ENCODE measurements around the gene GLIS2.

The GLIS2 gene

GRCh38 chr16:4378999-4379690 is 63.3 kb downstream of the GLIS2 start:
- TF ChIP-seq EZH2phosphoT487 (IDR thresholded peaks at IDR 0.05; ENCODE audit: low read depth): no peak
- TF ChIP-seq, protein P1, sequence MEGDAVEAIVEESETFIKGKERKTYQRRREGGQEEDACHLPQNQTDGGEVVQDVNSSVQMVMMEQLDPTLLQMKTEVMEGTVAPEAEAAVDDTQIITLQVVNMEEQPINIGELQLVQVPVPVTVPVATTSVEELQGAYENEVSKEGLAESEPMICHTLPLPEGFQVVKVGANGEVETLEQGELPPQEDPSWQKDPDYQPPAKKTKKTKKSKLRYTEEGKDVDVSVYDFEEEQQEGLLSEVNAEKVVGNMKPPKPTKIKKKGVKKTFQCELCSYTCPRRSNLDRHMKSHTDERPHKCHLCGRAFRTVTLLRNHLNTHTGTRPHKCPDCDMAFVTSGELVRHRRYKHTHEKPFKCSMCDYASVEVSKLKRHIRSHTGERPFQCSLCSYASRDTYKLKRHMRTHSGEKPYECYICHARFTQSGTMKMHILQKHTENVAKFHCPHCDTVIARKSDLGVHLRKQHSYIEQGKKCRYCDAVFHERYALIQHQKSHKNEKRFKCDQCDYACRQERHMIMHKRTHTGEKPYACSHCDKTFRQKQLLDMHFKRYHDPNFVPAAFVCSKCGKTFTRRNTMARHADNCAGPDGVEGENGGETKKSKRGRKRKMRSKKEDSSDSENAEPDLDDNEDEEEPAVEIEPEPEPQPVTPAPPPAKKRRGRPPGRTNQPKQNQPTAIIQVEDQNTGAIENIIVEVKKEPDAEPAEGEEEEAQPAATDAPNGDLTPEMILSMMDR (IDR thresholded peaks at IDR 0.05; ENCODE audit: low read depth, low read length): no peak
- Histone ChIP-seq H3K27me3 (ENCODE audit: low read depth, low read length) (no peaks in the 10 kb centered on the region), H3K36me3 (replicated peaks; ENCODE audit: low read depth, low read length) (no peaks in the 10 kb centered on the region), H2AFZ (ENCODE audit: low read depth, low read length) (no peak overlapping the region), H3K4me3 (ENCODE audit: low read length) (no peak overlapping the region), H3K4me2 (ENCODE audit: low read length) (no peak overlapping the region), H4K20me1 (ENCODE audit: insufficient read depth, low read length) (no peaks in the 10 kb centered on the region), H3K9me3 (ENCODE audit: insufficient read depth, low read length) (no peaks in the 10 kb centered on the region), H3K4me1 (ENCODE audit: low read length) (no peaks in the 10 kb centered on the region), H3K9ac (ENCODE audit: low read length) (no peak overlapping the region), H3K79me2 (ENCODE audit: low read length) (no peaks in the 10 kb centered on the region), H3K27ac (ENCODE audit: low read length) (no peak overlapping the region)

DNA sequence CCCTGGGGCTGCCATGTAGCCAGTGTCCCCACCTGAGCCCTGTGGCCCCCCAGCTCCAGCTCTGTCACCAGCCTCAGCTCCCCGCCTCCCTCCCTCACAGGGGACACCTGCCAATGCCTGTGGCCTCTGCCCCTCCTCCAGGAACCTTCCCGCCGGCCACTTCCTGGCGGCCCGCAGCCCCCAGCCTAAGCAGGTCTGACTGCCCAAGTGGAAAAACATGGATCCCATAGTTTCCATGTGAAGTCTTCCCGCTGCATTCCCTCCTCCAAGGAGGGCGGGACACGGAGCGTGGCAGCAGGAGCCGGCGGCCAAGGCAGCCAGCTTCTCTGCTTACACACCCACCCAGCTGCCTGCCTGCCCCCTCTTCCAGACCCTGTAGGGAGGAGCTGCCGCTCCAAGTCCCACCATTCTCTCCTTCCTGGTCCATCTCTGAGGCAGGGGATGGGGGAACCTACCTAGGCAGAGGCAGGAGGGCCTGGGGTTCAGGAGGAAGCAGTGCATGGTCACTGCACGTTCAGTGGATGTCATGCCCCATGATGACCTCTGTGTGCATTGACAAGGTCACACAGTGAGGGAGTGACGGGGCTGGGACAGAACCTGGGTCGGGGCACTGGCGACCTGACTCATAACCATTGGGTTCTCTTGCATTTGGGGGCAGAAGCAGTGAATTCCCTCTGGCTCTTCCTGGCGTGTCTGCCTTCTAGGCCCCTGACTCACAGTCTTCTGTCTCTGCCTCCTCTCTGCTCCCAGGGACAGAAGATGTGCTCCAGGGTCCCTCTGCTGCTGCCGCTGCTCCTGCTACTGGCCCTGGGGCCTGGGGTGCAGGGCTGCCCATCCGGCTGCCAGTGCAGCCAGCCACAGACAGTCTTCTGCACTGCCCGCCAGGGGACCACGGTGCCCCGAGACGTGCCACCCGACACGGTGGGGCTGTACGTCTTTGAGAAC is 64.5 kb downstream of the GLIS2 start:
- Histone ChIP-seq H3K4me1 (ENCODE audit: low read length) (no peaks in the 10 kb centered on the region), H2AFZ (ENCODE audit: low read depth, low read length) (no peak overlapping the region), H3K9ac (ENCODE audit: low read length) (no peak overlapping the region), H3K4me2 (ENCODE audit: low read length) (no peak overlapping the region), H3K9me3 (ENCODE audit: insufficient read depth, low read length) (no peaks in the 10 kb centered on the region), H3K79me2 (ENCODE audit: low read length) (no peaks in the 10 kb centered on the region), H3K36me3 (replicated peaks; ENCODE audit: low read depth, low read length) (no peaks in the 10 kb centered on the region), H3K27me3 (ENCODE audit: low read depth, low read length) (no peaks in the 10 kb centered on the region), H4K20me1 (ENCODE audit: insufficient read depth, low read length) (no peaks in the 10 kb centered on the region), H3K4me3 (ENCODE audit: low read length) (no peak overlapping the region), H3K27ac (ENCODE audit: low read length) (no peak overlapping the region)
- TF ChIP-seq EZH2phosphoT487 (IDR thresholded peaks at IDR 0.05; ENCODE audit: low read depth): no peak
- TF ChIP-seq, protein P1 (IDR thresholded peaks at IDR 0.05; ENCODE audit: low read depth, low read length): no peak

- no peaks in the 10 kb centered on the region for H3K4me1 ChIP-seq (ENCODE audit: low read length)
- H3K79me2 ChIP-seq (ENCODE audit: low read length): no peaks in the 10 kb centered on the region
- H3K4me3 ChIP-seq (ENCODE audit: low read length): no peak overlapping the region
- TF ChIP-seq, protein P1 (IDR thresholded peaks at IDR 0.05; ENCODE audit: low read depth, low read length): no peak
- no peak for TF ChIP-seq EZH2phosphoT487 (IDR thresholded peaks at IDR 0.05; ENCODE audit: low read depth)
- no peaks in the 10 kb centered on the region for H3K27me3 ChIP-seq (ENCODE audit: low read depth, low read length)
- H3K9ac ChIP-seq (ENCODE audit: low read length): no peak overlapping the region
- no peaks in the 10 kb centered on the region for H3K9me3 ChIP-seq (ENCODE audit: insufficient read depth, low read length)
- no peak overlapping the region for H2AFZ ChIP-seq (ENCODE audit: low read depth, low read length)
- H3K27ac ChIP-seq (ENCODE audit: low read length): no peak overlapping the region
- no peak overlapping the region for H3K4me2 ChIP-seq (ENCODE audit: low read length)
- no peaks in the 10 kb centered on the region for H3K36me3 ChIP-seq (replicated peaks; ENCODE audit: low read depth, low read length)
- H4K20me1 ChIP-seq (ENCODE audit: insufficient read depth, low read length): no peaks in the 10 kb centered on the region
Measured at GRCh38 chr16:4381072-4381934, 65.4 kb downstream of the GLIS2 start.

All from OCI-LY3 (cell line).